HUES6 (cell line): Measurements from ENCODE around the gene ENOX2.
"Not testable (repeated sequence)": the region's sequence is repeated elsewhere in the genome, so short reads cannot be mapped to it uniquely, and the experiment has no call there.

Source experiments
- H3K27ac ChIP-seq: 2 replicates; pipeline ENCODE4 v1.7.0; 2013; ENCODE audit warnings: low read depth, mild to moderate bottlenecking, low read length, inconsistent platforms
- H3K27me3 ChIP-seq: 2 replicates; pipeline ENCODE4 v1.6.1; 2013; ENCODE audit warnings: low read length; ENCODE audit not compliant: control insufficient read depth, insufficient read depth
- H3K36me3 ChIP-seq: 2 replicates; pipeline ENCODE4 v1.6.1; 2013; ENCODE audit warnings: low read length; ENCODE audit not compliant: control insufficient read depth, insufficient read depth
- H3K4me1 ChIP-seq: 2 replicates; pipeline ENCODE4 v1.6.1; 2013; ENCODE audit warnings: low read length; ENCODE audit not compliant: control insufficient read depth, insufficient read depth
- H3K4me3 ChIP-seq: 2 replicates; pipeline ENCODE4 v1.5.1; 2013; ENCODE audit warnings: low read depth, low read length
- H3K9ac ChIP-seq: one replicate; pipeline ENCODE4 v1.6.1; 2013; ENCODE audit warnings: mild to moderate bottlenecking, low read length
- H3K9me3 ChIP-seq: 2 replicates; pipeline ENCODE4 v1.6.1; 2013; ENCODE audit warnings: low read depth, low read length; ENCODE audit not compliant: control insufficient read depth, insufficient read depth

Gene ENOX2, protein sequence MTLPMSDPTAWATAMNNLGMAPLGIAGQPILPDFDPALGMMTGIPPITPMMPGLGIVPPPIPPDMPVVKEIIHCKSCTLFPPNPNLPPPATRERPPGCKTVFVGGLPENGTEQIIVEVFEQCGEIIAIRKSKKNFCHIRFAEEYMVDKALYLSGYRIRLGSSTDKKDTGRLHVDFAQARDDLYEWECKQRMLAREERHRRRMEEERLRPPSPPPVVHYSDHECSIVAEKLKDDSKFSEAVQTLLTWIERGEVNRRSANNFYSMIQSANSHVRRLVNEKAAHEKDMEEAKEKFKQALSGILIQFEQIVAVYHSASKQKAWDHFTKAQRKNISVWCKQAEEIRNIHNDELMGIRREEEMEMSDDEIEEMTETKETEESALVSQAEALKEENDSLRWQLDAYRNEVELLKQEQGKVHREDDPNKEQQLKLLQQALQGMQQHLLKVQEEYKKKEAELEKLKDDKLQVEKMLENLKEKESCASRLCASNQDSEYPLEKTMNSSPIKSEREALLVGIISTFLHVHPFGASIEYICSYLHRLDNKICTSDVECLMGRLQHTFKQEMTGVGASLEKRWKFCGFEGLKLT

DNA sequence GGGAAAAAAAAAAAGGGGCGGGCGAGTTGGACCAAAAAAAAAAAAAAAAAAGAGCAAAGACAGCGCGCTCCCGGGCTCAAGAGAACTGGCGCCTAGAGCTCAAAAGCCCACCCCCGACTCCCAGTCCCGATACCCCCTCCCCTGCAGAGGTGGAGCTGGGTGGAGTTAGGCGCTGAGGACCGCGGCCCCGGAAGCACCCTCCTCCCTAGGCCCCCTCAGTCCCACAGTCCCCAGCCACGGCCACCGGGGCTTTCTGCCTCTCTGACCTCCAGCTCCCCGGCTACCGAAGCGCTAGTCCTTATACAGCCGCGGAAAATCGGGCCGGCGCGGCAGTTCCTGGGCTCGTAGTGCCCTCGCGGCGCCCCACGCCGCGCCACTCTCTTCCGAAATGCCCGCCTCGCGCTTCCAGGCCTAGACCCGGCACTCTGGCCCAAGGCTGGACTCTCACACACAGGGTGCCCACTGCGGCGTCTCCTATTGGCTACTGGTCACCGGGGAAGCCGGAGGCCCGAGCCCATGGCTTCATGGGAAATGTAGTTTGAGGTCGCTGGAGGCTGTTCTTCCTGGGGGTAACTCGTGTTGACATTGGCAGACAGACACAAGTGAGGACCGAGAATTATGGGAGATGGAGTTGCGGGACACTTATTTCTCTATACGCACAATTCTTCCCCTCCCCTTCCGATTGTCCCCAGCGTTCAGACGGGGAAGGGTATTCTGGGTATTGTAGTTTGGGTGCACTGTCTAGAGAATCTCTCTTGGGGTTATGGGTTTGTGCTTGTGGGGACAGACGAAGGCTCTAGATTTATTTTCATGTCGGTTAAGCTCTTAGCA, at the start of gene ENOX2:
Gene ENOX2, minus strand, starts transcription at position 427 of the 831 bp plus-strand sequence. CDS start 199,993 bp downstream, outside the sequence.
- Histone ChIP-seq H3K27me3 (peaks cover 4% of the 10 kb centered on the region; the same call in 1 of the 2 replicates), H3K4me1 (0 out of 2 replicates have a peak, but pooled peaks cover 2% of the 10 kb centered on the region), H3K27ac (peak within 1 kb of the TSS; percentile 66; the same call in 1 of the 2 replicates), H3K9ac (peak within 1 kb of the TSS; percentile 92), H3K4me3 (peak within 1 kb of the TSS; percentile 79), H3K36me3 (no peaks in the 10 kb centered on the region), H3K9me3 (no peaks in the 10 kb centered on the region)

DNA sequence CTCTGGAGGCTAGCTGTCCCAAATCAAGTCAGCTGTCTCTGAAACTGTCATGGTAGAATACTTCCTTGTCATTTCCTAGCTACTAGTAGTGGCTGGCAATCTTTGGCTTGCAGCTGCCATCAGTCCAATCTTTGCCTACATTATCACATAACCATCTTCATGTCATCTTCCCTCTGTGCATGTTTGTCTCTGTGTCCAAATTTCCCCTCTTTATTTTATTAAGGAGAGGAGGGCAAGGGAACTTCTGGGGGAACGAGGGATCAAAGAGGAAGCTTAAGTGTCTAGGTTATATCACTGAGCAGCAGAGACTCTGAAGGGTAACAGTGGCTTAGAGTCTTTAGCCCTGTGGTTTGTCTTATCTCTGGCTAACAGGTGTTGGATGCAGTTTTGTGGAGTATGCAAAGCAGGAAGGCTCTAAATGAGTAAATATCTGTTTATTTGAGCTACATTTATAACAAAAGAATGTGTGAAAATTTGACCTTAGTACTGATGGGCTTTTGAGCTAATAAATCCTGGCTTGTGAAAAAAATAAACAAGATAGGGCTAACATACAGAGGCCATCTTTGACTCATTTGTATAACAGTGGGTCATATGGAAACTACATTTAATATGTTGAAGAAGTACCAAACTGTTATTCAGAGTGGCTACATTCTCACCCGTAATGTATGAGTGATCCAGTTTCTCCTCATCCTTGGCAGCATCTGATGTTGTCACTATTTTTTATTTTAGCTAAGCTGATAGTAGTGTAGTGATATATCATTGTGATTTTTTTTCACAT, 49.4 kb upstream of the ENOX2 start:
- Histone ChIP-seq H3K4me3 (no peak overlapping the region), H3K9ac (no peak overlapping the region), H3K9me3 (no peaks in the 10 kb centered on the region), H3K27ac (no peak overlapping the region), H3K4me1 (no peaks in the 10 kb centered on the region), H3K36me3 (no peaks in the 10 kb centered on the region), H3K27me3 (peaks cover 36% of the 10 kb centered on the region)

DNA sequence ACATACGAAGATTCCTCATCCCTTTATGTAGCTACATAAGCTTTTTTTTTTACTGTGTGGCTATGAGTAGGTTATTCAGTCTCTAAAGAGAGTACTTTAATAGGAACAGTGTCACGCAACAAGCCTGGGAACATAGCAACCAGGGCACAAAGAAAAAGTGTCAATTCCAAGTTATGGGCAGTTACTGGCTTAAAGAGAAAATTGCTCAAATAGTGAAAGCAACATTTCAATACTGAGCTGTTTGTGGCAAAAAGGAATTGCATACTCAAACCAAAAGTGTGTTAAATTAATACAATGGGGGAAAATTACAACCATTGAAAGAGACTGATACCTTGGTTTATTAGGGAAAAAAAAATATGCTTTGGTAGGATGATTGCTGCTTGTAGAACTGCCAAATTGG, 41.2 kb upstream of the ENOX2 start:
- Histone ChIP-seq H3K27me3 (peaks cover 39% of the 10 kb centered on the region), H3K36me3 (no peaks in the 10 kb centered on the region), H3K27ac (no peak overlapping the region), H3K4me1 (no peaks in the 10 kb centered on the region), H3K9ac (no peak overlapping the region), H3K9me3 (no peaks in the 10 kb centered on the region), H3K4me3 (no peak overlapping the region)

DNA sequence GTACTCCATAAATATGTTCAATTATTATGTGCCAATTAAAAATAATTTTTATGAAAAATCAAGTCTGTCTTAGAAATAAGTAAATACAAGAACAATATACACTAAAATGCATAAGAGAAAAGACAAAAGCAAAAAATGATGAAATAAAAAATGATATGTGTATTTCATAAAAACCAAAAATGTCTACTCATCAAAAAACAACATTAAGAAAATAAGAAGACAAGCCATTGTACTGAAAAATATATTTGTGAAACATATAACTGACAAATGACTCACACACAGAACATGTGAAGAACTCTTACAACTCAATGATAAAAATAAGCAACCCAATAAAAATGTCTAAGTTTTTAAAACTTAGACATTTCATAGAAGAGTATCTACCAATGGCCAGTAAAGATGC, 34.1 kb upstream of the ENOX2 start:
- no peaks in the 10 kb centered on the region for H3K9me3 ChIP-seq
- H3K4me1 ChIP-seq = no peaks in the 10 kb centered on the region
- H3K27ac ChIP-seq = no peak overlapping the region
- no peaks in the 10 kb centered on the region for H3K36me3 ChIP-seq
- H3K27me3 ChIP-seq = peaks cover 12% of the 10 kb centered on the region; the same call in 1 of the 2 replicates
- H3K4me3 ChIP-seq = no peak overlapping the region
- no peak overlapping the region for H3K9ac ChIP-seq

DNA sequence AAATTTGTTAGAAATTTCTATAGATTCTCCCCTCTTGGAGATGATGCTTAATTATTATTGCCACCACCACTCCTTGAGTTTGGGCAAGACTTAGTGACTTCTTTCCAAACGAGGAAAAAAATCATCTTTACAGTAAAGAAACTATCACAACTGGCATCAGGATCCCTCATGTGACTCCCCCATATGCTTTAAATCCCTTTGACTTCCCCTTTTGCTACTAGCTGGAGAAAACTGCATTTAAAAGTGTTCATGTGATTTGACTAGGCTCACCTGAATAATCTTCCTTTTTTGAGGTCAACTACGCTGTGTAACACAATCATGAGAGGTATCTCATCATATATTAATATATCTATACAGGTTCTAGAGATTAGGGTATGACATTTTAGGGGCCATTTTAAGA, 30.3 kb upstream of the ENOX2 start:
- H3K9me3 ChIP-seq = no peaks in the 10 kb centered on the region

DNA sequence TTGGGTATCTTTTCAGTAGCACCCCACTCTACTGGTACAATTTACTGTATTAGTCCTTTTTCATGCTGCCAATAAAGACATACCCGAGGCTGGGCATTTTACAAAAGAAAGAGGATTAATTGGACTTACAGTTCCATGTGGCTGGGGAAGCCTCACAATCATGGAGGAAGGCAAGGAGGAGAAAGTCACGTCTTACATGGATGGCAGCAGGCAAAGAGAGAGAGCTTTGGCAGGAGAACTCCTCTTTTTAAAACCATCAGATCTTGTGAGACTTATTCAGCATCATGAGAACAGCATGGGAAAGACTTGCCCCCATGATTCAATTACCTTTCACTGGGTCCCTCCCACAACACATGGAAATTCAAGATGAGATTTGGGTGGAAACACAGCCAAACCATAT, 17.4 kb upstream of the ENOX2 start:
- not testable (repeated sequence) for H3K27ac ChIP-seq, H3K9ac ChIP-seq, H3K4me1 ChIP-seq, H3K4me3 ChIP-seq, H3K36me3 ChIP-seq, H3K9me3 ChIP-seq, H3K27me3 ChIP-seq

More for the DNA sequence above, 30.3 kb upstream of the ENOX2 start:
- Histone ChIP-seq H3K4me3 (no peak overlapping the region), H3K27me3 (peaks cover 10% of the 10 kb centered on the region; the same call in 1 of the 2 replicates), H3K4me1 (no peaks in the 10 kb centered on the region), H3K9ac (no peak overlapping the region), H3K27ac (no peak overlapping the region), H3K36me3 (no peaks in the 10 kb centered on the region)

DNA sequence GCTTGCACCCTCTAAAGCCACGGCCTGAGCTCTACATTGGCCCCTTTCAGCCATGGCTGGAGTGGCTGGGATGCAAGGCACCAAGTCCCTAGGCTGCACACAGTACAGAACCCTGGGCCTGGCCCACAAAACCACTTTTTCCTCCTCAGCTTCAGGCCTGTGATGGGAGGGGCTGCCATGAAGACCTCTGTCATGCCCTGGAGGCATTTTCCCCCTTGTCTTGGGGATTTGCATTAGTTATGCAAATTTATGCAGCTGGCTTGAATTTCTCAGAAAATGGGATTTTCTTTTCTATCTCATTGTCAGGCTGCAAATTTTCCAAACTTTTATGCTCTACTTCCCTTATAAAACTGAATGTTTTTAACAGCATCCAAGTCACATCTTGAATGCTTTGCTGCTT, 16.7 kb upstream of the ENOX2 start:
- H3K27me3 ChIP-seq, H3K9me3 ChIP-seq, H3K4me3 ChIP-seq, H3K36me3 ChIP-seq, H3K27ac ChIP-seq, H3K9ac ChIP-seq, H3K4me1 ChIP-seq: not testable (repeated sequence)

DNA sequence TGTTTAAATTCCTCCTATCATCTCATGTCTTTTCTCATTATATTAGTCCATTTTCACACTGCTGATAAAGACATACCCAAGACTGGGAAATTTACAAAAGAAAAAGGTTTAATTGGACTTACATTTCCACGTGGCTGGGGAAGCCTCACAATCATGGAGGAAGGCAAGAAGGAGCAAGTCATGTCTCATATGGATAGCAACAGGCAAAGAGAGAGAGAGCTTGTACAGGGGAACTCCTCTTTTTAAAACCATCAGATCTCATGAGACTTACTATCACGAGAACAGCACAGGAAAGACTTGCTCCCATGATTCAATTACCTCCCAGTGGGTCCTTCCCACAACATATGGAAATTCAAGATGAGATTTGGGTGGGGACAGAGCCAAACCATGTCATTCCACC, 15.5 kb upstream of the ENOX2 start:
- H3K27me3 ChIP-seq, H3K27ac ChIP-seq, H3K9me3 ChIP-seq, H3K4me1 ChIP-seq, H3K9ac ChIP-seq, H3K36me3 ChIP-seq, H3K4me3 ChIP-seq: not testable (repeated sequence)

DNA sequence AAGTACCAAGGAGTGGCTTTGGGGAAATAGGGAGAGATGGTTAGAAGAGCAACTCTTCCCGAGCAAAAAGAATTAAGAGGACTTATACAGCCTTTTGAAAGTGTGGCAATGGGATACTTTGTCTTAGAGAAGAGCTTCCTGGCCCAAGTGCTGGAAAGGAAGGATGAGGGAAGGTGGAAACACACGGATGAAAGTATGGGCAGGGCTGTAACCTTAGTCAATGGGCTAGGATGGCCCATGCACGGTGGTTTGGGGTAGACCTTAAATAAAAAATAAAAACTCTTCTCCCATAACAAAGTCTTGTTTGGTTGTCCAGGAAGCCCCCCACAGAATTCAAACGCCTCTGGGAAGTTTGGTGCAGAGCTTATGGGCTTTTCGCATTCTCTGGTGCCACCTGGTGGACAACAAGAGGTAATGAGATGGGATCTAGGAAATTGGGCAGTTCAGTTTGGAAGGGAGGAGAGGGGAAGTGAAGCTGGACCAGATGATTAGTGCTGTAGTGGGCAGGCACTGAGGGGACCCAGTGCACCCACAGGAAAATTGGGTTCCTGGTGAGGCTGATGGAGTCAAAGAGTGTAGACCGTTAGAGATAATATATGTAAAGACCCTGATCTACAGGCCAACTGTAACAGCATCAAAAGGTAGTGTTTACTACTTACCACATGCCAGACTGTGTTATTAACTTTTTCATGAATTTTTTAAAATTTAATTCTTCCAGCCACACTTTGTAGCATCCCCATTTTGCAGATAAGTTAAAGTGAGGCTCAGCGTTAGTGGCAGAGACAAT, 13.8 kb upstream of the ENOX2 start:
- no peak overlapping the region for H3K27ac ChIP-seq
- H3K9me3 ChIP-seq = no peaks in the 10 kb centered on the region
- H3K4me1 ChIP-seq = peaks cover 4% of the 10 kb centered on the region
- H3K9ac ChIP-seq = no peak overlapping the region
- no peaks in the 10 kb centered on the region; the same call in 1 of the 2 replicates for H3K27me3 ChIP-seq
- H3K36me3 ChIP-seq = no peaks in the 10 kb centered on the region
- no peak overlapping the region for H3K4me3 ChIP-seq

DNA sequence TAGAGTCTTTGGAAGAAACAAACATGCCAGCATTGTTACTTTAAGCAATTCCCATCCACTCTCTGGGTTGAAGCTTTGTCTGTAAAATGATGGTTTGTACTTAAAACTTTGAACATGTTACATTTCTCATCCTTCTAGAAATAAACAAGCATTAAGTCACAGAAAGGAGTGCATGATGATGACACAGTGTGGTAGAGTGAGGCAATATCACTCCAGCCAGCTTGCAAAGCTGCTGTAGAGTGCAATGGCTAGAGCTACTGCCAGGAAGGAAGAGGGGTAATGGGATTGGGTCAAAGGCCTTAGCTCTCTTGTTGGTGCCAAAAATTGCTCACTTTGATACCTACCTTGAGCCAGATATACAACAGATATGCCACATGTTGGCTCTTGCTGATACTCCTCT, 12.3 kb upstream of the ENOX2 start:
- H3K4me3 ChIP-seq = no peak overlapping the region
- H3K9me3 ChIP-seq = no peaks in the 10 kb centered on the region
- H3K36me3 ChIP-seq = no peaks in the 10 kb centered on the region
- H3K4me1 ChIP-seq = peaks cover 4% of the 10 kb centered on the region
- no peak overlapping the region for H3K27ac ChIP-seq
- no peaks in the 10 kb centered on the region; the same call in 1 of the 2 replicates for H3K27me3 ChIP-seq
- H3K9ac ChIP-seq = no peak overlapping the region
